Measurements from ENCODE around the gene MMEL1.
A peak's percentile ranks its signal among the peaks of the same experiment; 100 is the strongest.

The MMEL1 gene

GRCh38 chr1:2639607-2640521, 7.0 kb upstream of the MMEL1 start:
- Histone ChIP-seq H3K27me3 (ENCODE audit: insufficient read depth, poor library complexity, severe bottlenecking) (no peaks in the 10 kb centered on the region), H3K27ac (ENCODE audit: poor library complexity, severe bottlenecking) (no peak overlapping the region), H3K36me3 (ENCODE audit: low read depth) (no peaks in the 10 kb centered on the region), H3K4me3 (ENCODE audit: severe bottlenecking) (no peak overlapping the region), H3K9me3 (ENCODE audit: severe bottlenecking) (peaks cover 11% of the 10 kb centered on the region), H3K4me1 (ENCODE audit: insufficient read depth, poor library complexity, severe bottlenecking) (no peaks in the 10 kb centered on the region)
- DNase-seq (ENCODE audit: low spot score) (no peak), ATAC-seq (ENCODE audit: low read depth) (no peak)
- no peak for TF ChIP-seq CTCF (IDR thresholded peaks at IDR 0.05; ENCODE audit: poor library complexity, severe bottlenecking)

- H3K27ac ChIP-seq (ENCODE audit: poor library complexity, severe bottlenecking) = no peak overlapping the region
- peak; percentile 60 for DNase-seq (ENCODE audit: low spot score)
- H3K9me3 ChIP-seq (ENCODE audit: severe bottlenecking) = peaks cover 11% of the 10 kb centered on the region
- H3K4me1 ChIP-seq (ENCODE audit: insufficient read depth, poor library complexity, severe bottlenecking) = no peaks in the 10 kb centered on the region
- no peak for ATAC-seq (ENCODE audit: low read depth)
- H3K27me3 ChIP-seq (ENCODE audit: insufficient read depth, poor library complexity, severe bottlenecking) = no peaks in the 10 kb centered on the region
- no peaks in the 10 kb centered on the region for H3K36me3 ChIP-seq (ENCODE audit: low read depth)
- no peak for TF ChIP-seq CTCF (IDR thresholded peaks at IDR 0.05; ENCODE audit: poor library complexity, severe bottlenecking)
- no peak overlapping the region for H3K4me3 ChIP-seq (ENCODE audit: severe bottlenecking)
Observed at GRCh38 chr1:2639203-2639602, 6.4 kb upstream of the MMEL1 start.

GRCh38 chr1:2638466-2639115, 5.8 kb upstream of the MMEL1 start:
- Histone ChIP-seq H3K27me3 (ENCODE audit: insufficient read depth, poor library complexity, severe bottlenecking) (no peaks in the 10 kb centered on the region), H3K27ac (ENCODE audit: poor library complexity, severe bottlenecking) (no peak overlapping the region), H3K9me3 (ENCODE audit: severe bottlenecking) (peaks cover 11% of the 10 kb centered on the region), H3K4me3 (ENCODE audit: severe bottlenecking) (no peak overlapping the region), H3K36me3 (ENCODE audit: low read depth) (no peaks in the 10 kb centered on the region), H3K4me1 (ENCODE audit: insufficient read depth, poor library complexity, severe bottlenecking) (no peaks in the 10 kb centered on the region)
- no peak for TF ChIP-seq CTCF (IDR thresholded peaks at IDR 0.05; ENCODE audit: poor library complexity, severe bottlenecking)
- DNase-seq (ENCODE audit: low spot score) (peak; percentile 50), ATAC-seq (ENCODE audit: low read depth) (no peak)

GRCh38 chr1:2637442-2638145, 4.8 kb upstream of the MMEL1 start:
- ATAC-seq (ENCODE audit: low read depth) (no peak), DNase-seq (ENCODE audit: low spot score) (peak; percentile 47)

More at GRCh38 chr1:2637442-2638145, 4.8 kb upstream of the MMEL1 start:
- no peak for TF ChIP-seq CTCF (IDR thresholded peaks at IDR 0.05; ENCODE audit: poor library complexity, severe bottlenecking)
- no peak overlapping the region for H3K27ac ChIP-seq (ENCODE audit: poor library complexity, severe bottlenecking)
- H3K27me3 ChIP-seq (ENCODE audit: insufficient read depth, poor library complexity, severe bottlenecking) = no peaks in the 10 kb centered on the region
- H3K4me1 ChIP-seq (ENCODE audit: insufficient read depth, poor library complexity, severe bottlenecking) = no peaks in the 10 kb centered on the region
- peaks cover 11% of the 10 kb centered on the region for H3K9me3 ChIP-seq (ENCODE audit: severe bottlenecking)
- no peaks in the 10 kb centered on the region for H3K36me3 ChIP-seq (ENCODE audit: low read depth)
- H3K4me3 ChIP-seq (ENCODE audit: severe bottlenecking) = no peak overlapping the region

Measured in RWPE2 (cell line).